GM23338 (cell line): ENCODE data around the gene NPB. TPM values are rescaled to one million over a fixed set of nuclear protein-coding genes. Genes with fewer than 3 reads are reported as not detected.

Experiments
- ATAC-seq: fragments of 200-7000 bp; cut with Tn5 transposase; 3 replicates; pipeline ENCODE4 v1.9.1; 2020
- DNase-seq: peaks from one replicate; pipeline ENCODE4 v3.0.0-alpha.2; 2015; ENCODE audit warnings: low spot score
- H2AFZ ChIP-seq: fragments of 200-600 bp; sonication (generic); 2 replicates; pipeline ENCODE4 v1.8.0; 2016; ENCODE audit warnings: antibody characterized with exemption, mild to moderate bottlenecking, moderate library complexity
- H3F3A ChIP-seq: fragments of 200-600 bp; sonication (generic); replicated peaks from 2 replicates; pipeline ENCODE4 v1.8.0; 2017; ENCODE audit warnings: antibody characterized with exemption, mixed run types, low read depth
- H3K27ac ChIP-seq: fragments of 200-600 bp; sonication (generic); 2 replicates; pipeline ENCODE4 v1.6.1; 2016; ENCODE audit warnings: low read depth
- H3K27me3 ChIP-seq: fragments of 200-600 bp; sonication (generic); 2 replicates; pipeline ENCODE4 v1.8.0; 2016; ENCODE audit warnings: mild to moderate bottlenecking, mixed run types, moderate library complexity; ENCODE audit not compliant: insufficient read depth
- H3K36me3 ChIP-seq: fragments of 200-600 bp; sonication (generic); 2 replicates; pipeline ENCODE4 v1.8.0; 2016; ENCODE audit warnings: mild to moderate bottlenecking; ENCODE audit not compliant: insufficient read depth
- H3K4me1 ChIP-seq: fragments of 200-600 bp; sonication (generic); 2 replicates; pipeline ENCODE4 v1.8.0; 2016; ENCODE audit warnings: mild to moderate bottlenecking, moderate library complexity; ENCODE audit not compliant: insufficient read depth
- H3K4me2 ChIP-seq: fragments of 200-600 bp; sonication (generic); 2 replicates; pipeline ENCODE4 v1.7.1; 2017; ENCODE audit warnings: mixed run types
- H3K4me3 ChIP-seq: fragments of 200-600 bp; sonication (generic); 2 replicates; pipeline ENCODE4 v1.6.1; 2016; ENCODE audit warnings: mixed run types
- H3K79me2 ChIP-seq: fragments of 200-600 bp; sonication (generic); replicated peaks from 2 replicates; pipeline ENCODE4 v1.8.0; 2017; ENCODE audit warnings: mild to moderate bottlenecking; ENCODE audit not compliant: insufficient read depth
- H3K9me2 ChIP-seq: fragments of 200-600 bp; sonication (generic); 2 replicates; pipeline ENCODE4 v1.8.0; 2017; ENCODE audit not compliant: insufficient read depth
- H4K20me1 ChIP-seq: fragments of 200-600 bp; sonication (generic); replicated peaks from 2 replicates; pipeline ENCODE4 v1.8.0; 2017; ENCODE audit warnings: mild to moderate bottlenecking; ENCODE audit not compliant: insufficient read depth
- H3K27ac Mint-ChIP-seq: 2 replicates; pipeline ENCODE4 v1.8.0; 2020; ENCODE audit warnings: inconsistent platforms, mild to moderate bottlenecking, moderate library complexity, mixed read lengths
- H3K27me3 Mint-ChIP-seq: 3 replicates; pipeline ENCODE4 v1.8.0; 2022; ENCODE audit warnings: low read depth, mild to moderate bottlenecking, moderate library complexity, mixed read lengths, inconsistent platforms; ENCODE audit not compliant: insufficient read depth, poor library complexity
- H3K36me3 Mint-ChIP-seq: 3 replicates; pipeline ENCODE4 v1.8.0; 2021; ENCODE audit warnings: low read depth, mild to moderate bottlenecking, inconsistent platforms, moderate library complexity, mixed read lengths
- H3K4me1 Mint-ChIP-seq: 3 replicates; pipeline ENCODE4 v1.8.0; 2020; ENCODE audit warnings: mild to moderate bottlenecking, inconsistent platforms, mixed read lengths
- H3K4me3 Mint-ChIP-seq: 3 replicates; pipeline ENCODE4 v1.8.0; 2021; ENCODE audit warnings: moderate library complexity, mild to moderate bottlenecking, inconsistent platforms, mixed read lengths
- H3K9me3 Mint-ChIP-seq: 3 replicates; pipeline ENCODE4 v1.8.0; 2020; ENCODE audit warnings: moderate library complexity, mild to moderate bottlenecking, inconsistent platforms, mixed read lengths
- CREB1 ChIP-seq: fragments of 250-450 bp; sonication (Bioruptor Pico); IDR thresholded peaks from 2 replicates; pipeline ENCODE4 v1.5.0; 2020; ENCODE audit warnings: low read depth, mild to moderate bottlenecking, moderate library complexity
- ETS1 ChIP-seq: IDR thresholded peaks from 2 replicates; pipeline ENCODE4 v1.6.1; 2016; ENCODE audit warnings: antibody characterized with exemption
- EZH2 ChIP-seq: fragments of 200-600 bp; sonication (generic); IDR thresholded peaks from one replicate; pipeline ENCODE4 v1.8.0; 2017; ENCODE audit warnings: antibody characterized with exemption, mild to moderate bottlenecking, low read depth; ENCODE audit not compliant: unreplicated experiment
- EZH2phosphoT487 ChIP-seq: fragments of 200-600 bp; sonication (generic); IDR thresholded peaks from one replicate; pipeline ENCODE4 v1.8.1; 2018; ENCODE audit warnings: antibody characterized with exemption; ENCODE audit not compliant: unreplicated experiment
- JUNB ChIP-seq: IDR thresholded peaks from one replicate; pipeline ENCODE4 v1.6.1; 2016; ENCODE audit warnings: antibody characterized with exemption; ENCODE audit not compliant: unreplicated experiment
- NANOG ChIP-seq: IDR thresholded peaks from 2 replicates; pipeline ENCODE4 v1.6.1; 2016; ENCODE audit warnings: antibody characterized with exemption, borderline replicate concordance
- POLR2AphosphoS5 ChIP-seq: IDR thresholded peaks from 2 replicates; pipeline ENCODE4 v1.6.1; 2016; ENCODE audit warnings: antibody characterized with exemption, low read depth
- REST ChIP-seq: IDR thresholded peaks from one replicate; pipeline ENCODE4 v1.6.1; 2018; ENCODE audit warnings: antibody characterized with exemption; ENCODE audit not compliant: unreplicated experiment
- STAT1 ChIP-seq: IDR thresholded peaks from one replicate; pipeline ENCODE4 v1.6.1; 2016; ENCODE audit warnings: antibody characterized with exemption; ENCODE audit not compliant: unreplicated experiment
- ZNF114 ChIP-seq: fragments of 250-450 bp; sonication (Bioruptor Pico); IDR thresholded peaks from 2 replicates; pipeline ENCODE4 v1.5.0; 2020; ENCODE audit warnings: mild to moderate bottlenecking, moderate library complexity
- ZNF331 ChIP-seq: fragments of 250-450 bp; sonication (Bioruptor Pico); IDR thresholded peaks from 2 replicates; pipeline ENCODE4 v1.5.0; 2020; ENCODE audit warnings: low read depth, mild to moderate bottlenecking, moderate library complexity
- ZNF462 ChIP-seq: fragments of 250-450 bp; sonication (Bioruptor Pico); IDR thresholded peaks from 2 replicates; pipeline ENCODE4 v1.5.0; 2020; ENCODE audit warnings: mild to moderate bottlenecking, moderate library complexity
- polyA plus RNA-seq: library from polyadenylated mRNA; unstranded; fragments of >200 nt; fragmentation: Nextera tagmentation; extraction: Ambion mirVana; gene quantifications from 2 replicates; pipeline ENCODE4 v1.2.1, GENCODE V29; 2016
- total RNA-seq: library from RNA; depleted of rRNA; stranded (reverse); fragments of >200 nt; shearing (Covaris generic); gene quantifications from 2 replicates; pipeline ENCODE4 v1.2.3, GENCODE V29; 2014

Gene NPB
- total and polyA plus RNA-seq, 2 experiments from 2014 or later = 3.6 to 3.8 TPM

GRCh38 chr17:81877569-81877968 is 24.5 kb upstream of the NPB start:
- Histone ChIP-seq H4K20me1 (peaks cover 4% of the 10 kb centered on the region), H3K9me2 (no peaks in the 10 kb centered on the region), H3K4me1 (no peaks in the 10 kb centered on the region), H3K79me2 (no peaks in the 10 kb centered on the region), H2AFZ (no peak overlapping the region), H3K4me3 (no peak overlapping the region), H3K36me3 (peaks cover 9% of the 10 kb centered on the region; the same call in 1 of the 2 replicates), H3K27me3 (no peaks in the 10 kb centered on the region), H3F3A (0 out of 2 replicates have a peak, but pooled peaks cover 3% of the 10 kb centered on the region), H3K4me2 (no peak overlapping the region), H3K27ac (no peak overlapping the region)
- peaks cover 14% of the 10 kb centered on the region for H3K27me3 Mint-ChIP-seq
- ATAC-seq (no peak), DNase-seq (no peak)
- TF ChIP-seq POLR2AphosphoS5 (no peak), STAT1 (no peak)
- no peaks in the 10 kb centered on the region for H3K4me1 Mint-ChIP-seq
- H3K9me3 Mint-ChIP-seq = no peaks in the 10 kb centered on the region
- H3K4me3 Mint-ChIP-seq = no peak overlapping the region; the same call in 2 of the 3 replicates
- H3K27ac Mint-ChIP-seq = no peak overlapping the region
- H3K36me3 Mint-ChIP-seq = peaks cover 47% of the 10 kb centered on the region

- Mint-ChIP-seq H3K4me3 (no peak overlapping the region), H3K9me3 (no peaks in the 10 kb centered on the region)
- H3K79me2 ChIP-seq = no peaks in the 10 kb centered on the region
- TF ChIP-seq ZNF114 = no peak
- TF ChIP-seq EZH2 = no peak
- no peak for TF ChIP-seq ZNF331
- TF ChIP-seq JUNB = no peak
- no peak for TF ChIP-seq POLR2AphosphoS5
- TF ChIP-seq ETS1 = no peak
- no peak for TF ChIP-seq REST
- TF ChIP-seq EZH2phosphoT487 = no peak
- no peak for TF ChIP-seq CREB1
- TF ChIP-seq STAT1 = no peak
- no peak for TF ChIP-seq NANOG
- no peak for TF ChIP-seq ZNF462 (CRISPR knock-in tag)
Observed at GRCh38 chr17:81878294-81878693, 23.7 kb upstream of the NPB start.

More at GRCh38 chr17:81878294-81878693, 23.7 kb upstream of the NPB start:
- H3K9me2 ChIP-seq = no peaks in the 10 kb centered on the region
- Mint-ChIP-seq H3K27ac (no peak overlapping the region), H3K36me3 (peaks cover 51% of the 10 kb centered on the region), H3K4me1 (no peaks in the 10 kb centered on the region), H3K27me3 (peaks cover 15% of the 10 kb centered on the region)
- H3K4me1 ChIP-seq = no peaks in the 10 kb centered on the region
- H3K4me2 ChIP-seq = no peak overlapping the region
- H3K36me3 ChIP-seq = peaks cover 9% of the 10 kb centered on the region; the same call in 1 of the 2 replicates
- no peak overlapping the region for H3K4me3 ChIP-seq
- peaks cover 4% of the 10 kb centered on the region for H4K20me1 ChIP-seq
- H3K27ac ChIP-seq = no peak overlapping the region
- ATAC-seq (no peak), DNase-seq (no peak)
- H3F3A ChIP-seq = no peaks in the 10 kb centered on the region
- H2AFZ ChIP-seq = no peak overlapping the region
- no peaks in the 10 kb centered on the region for H3K27me3 ChIP-seq
